Endothelial cell of umbilical vein (primary cell): ENCODE measurements around the gene FAM219B. TPM values are rescaled to one million over a fixed set of nuclear protein-coding genes. Genes with fewer than 3 reads are reported as not detected.

Source experiments
- BruUV-seq: library from RNA; stranded (reverse); fragments of 400-500 nt; replicated peaks from 2 replicates; lab custom pipeline; 2021; lab: Mats Ljungman, UMichigan
- CTCF ChIA-PET: fragments of 300-600, 350-600 bp; sonication (Branson Sonifier 250); formaldehyde crosslinking; loops from one replicate; lab custom pipeline; 2021; ENCODE audit warnings: antibody characterized with exemption, inconsistent platforms; lab: Charles Lee
- POLR2A ChIA-PET: fragments of 300-600, 350-600 bp; sonication (Branson Sonifier 250); formaldehyde crosslinking; loops from one replicate; lab custom pipeline; 2021; ENCODE audit warnings: antibody characterized with exemption, inconsistent platforms; lab: Charles Lee
- DNase-seq: peaks from one replicate; pipeline ENCODE4 v3.0.0-alpha.2; 2011; ENCODE audit warnings: low read depth, low spot score
- FAIRE-seq: peaks from 2 replicates; lab custom pipeline; 2011; peaks lifted over from hg19 to GRCh38; lab: Jason Lieb, UNC
- H2AFZ ChIP-seq: 2 replicates; pipeline ENCODE4 v1.6.0; 2012; ENCODE audit warnings: low read depth, low read length, control low read depth, inconsistent platforms
- H3K27ac ChIP-seq: 2 replicates; pipeline ENCODE4 v1.5.1; 2011; ENCODE audit warnings: low read depth, mild to moderate bottlenecking, control low read depth, low read length, moderate library complexity; ENCODE audit not compliant: insufficient read depth
- H3K27me3 ChIP-seq, 2 experiments: 2 replicates each; pipeline versions ENCODE4 v1.6.0 to v1.6.1; 2011; ENCODE audit warnings: low read length in 2 of 2, mixed read lengths in 1 of 2; ENCODE audit not compliant: control insufficient read depth in 2 of 2, insufficient read depth in 2 of 2
- H3K36me3 ChIP-seq, 2 experiments: 2 replicates in 1 of 2; 3 replicates in 1 of 2; pipeline ENCODE4 v1.5.1; 2011; ENCODE audit warnings: low read length in 2 of 2, mild to moderate bottlenecking in 1 of 2, moderate library complexity in 1 of 2; ENCODE audit not compliant: control insufficient read depth in 2 of 2, insufficient read depth in 2 of 2; ENCODE audit errors: extremely low read depth in 1 of 2
- H3K4me1 ChIP-seq: 3 replicates; pipeline ENCODE4 v1.5.1; 2011; ENCODE audit warnings: mild to moderate bottlenecking, low read length; ENCODE audit not compliant: control insufficient read depth, insufficient read depth; ENCODE audit errors: extremely low read depth
- H3K4me2 ChIP-seq: 2 replicates; pipeline ENCODE4 v1.6.1; 2011; ENCODE audit warnings: low read length, control low read depth, mixed read lengths; ENCODE audit not compliant: insufficient read depth
- H3K4me3 ChIP-seq, 3 experiments: fragments of 200-600 bp in 1 of 3; sonication (generic), shearing (Covaris generic) in 1 of 3; replicated peaks in 1 of 3; 2 replicates each; pipeline ENCODE4 v1.5.1; 2011 to 2016; ENCODE audit warnings: control low read depth in 3 of 3, low read length in 3 of 3, mild to moderate bottlenecking in 2 of 3, inconsistent platforms in 1 of 3, low read depth in 1 of 3, moderate library complexity in 1 of 3; ENCODE audit not compliant: insufficient read depth in 1 of 3
- H3K79me2 ChIP-seq: 2 replicates; pipeline ENCODE4 v1.6.0; 2012; ENCODE audit warnings: low read length, inconsistent platforms; ENCODE audit not compliant: control insufficient read depth, insufficient read depth
- H3K9ac ChIP-seq: replicated peaks from 2 replicates; pipeline ENCODE3; 2011; ENCODE audit warnings: low read length, control low read depth; ENCODE audit not compliant: insufficient read depth; ENCODE audit errors: extremely low read depth
- H3K9me1 ChIP-seq: replicated peaks from 3 replicates; pipeline ENCODE4 v1.6.0; 2011; ENCODE audit warnings: mild to moderate bottlenecking, low read length; ENCODE audit not compliant: control insufficient read depth, insufficient read depth; ENCODE audit errors: extremely low read depth
- H3K9me3 ChIP-seq: replicated peaks from 2 replicates; pipeline ENCODE4 v1.5.1; 2012; ENCODE audit warnings: low read length, inconsistent platforms; ENCODE audit not compliant: control insufficient read depth, insufficient read depth
- H4K20me1 ChIP-seq: replicated peaks from 2 replicates; pipeline ENCODE3; 2011; ENCODE audit warnings: mild to moderate bottlenecking, low read length; ENCODE audit not compliant: control insufficient read depth, insufficient read depth; ENCODE audit errors: extremely low read depth
- CTCF ChIP-seq, 2 donors: IDR thresholded peaks; 1 replicate in 1 of 2; 2 replicates in 1 of 2; pipeline ENCODE4 v1.5.1; 2011; ENCODE audit warnings: low read length in 2 of 2, mild to moderate bottlenecking in 2 of 2, moderate library complexity in 2 of 2, control low read depth in 1 of 2, inconsistent platforms in 1 of 2, low read depth in 1 of 2; ENCODE audit not compliant: insufficient read depth in 1 of 2; ENCODE audit errors: extremely low read depth in 1 of 2
- EZH2 ChIP-seq: IDR thresholded peaks from 2 replicates; pipeline ENCODE4 v1.6.1; 2012; ENCODE audit warnings: borderline replicate concordance, low read depth, mild to moderate bottlenecking, moderate library complexity, low read length, inconsistent platforms; ENCODE audit not compliant: severe bottlenecking
- FOS ChIP-seq: IDR thresholded peaks from 2 replicates; pipeline ENCODE4 v1.6.1; 2011; ENCODE audit warnings: mild to moderate bottlenecking, low read length, moderate library complexity, borderline replicate concordance; ENCODE audit not compliant: insufficient read depth
- GATA2 ChIP-seq: IDR thresholded peaks from 2 replicates; pipeline ENCODE4 v1.7.0; 2011; ENCODE audit warnings: low read depth, mild to moderate bottlenecking, moderate library complexity, mixed read lengths, low read length; ENCODE audit not compliant: insufficient read length, insufficient read depth
- JUN ChIP-seq: IDR thresholded peaks from 2 replicates; pipeline ENCODE4 v1.6.1; 2011; ENCODE audit warnings: borderline replicate concordance, low read depth; ENCODE audit not compliant: insufficient read length, insufficient read depth
- MAX ChIP-seq: IDR thresholded peaks from 2 replicates; pipeline ENCODE4 v1.6.1; 2011; ENCODE audit not compliant: insufficient read depth, insufficient read length
- MYC ChIP-seq: IDR thresholded peaks from one replicate; pipeline ENCODE4 v1.6.1; 2011; ENCODE audit warnings: mild to moderate bottlenecking, low read depth, low read length
- POLR2A ChIP-seq: IDR thresholded peaks from 2 replicates; pipeline ENCODE4 v1.6.1; 2012; ENCODE audit warnings: low read depth, mild to moderate bottlenecking, control low read depth, low read length
- POLR2AphosphoS5 ChIP-seq: IDR thresholded peaks from 2 replicates; pipeline ENCODE4 v1.6.1; 2012; ENCODE audit warnings: low read depth, mild to moderate bottlenecking, control low read depth, low read length, moderate library complexity; ENCODE audit not compliant: insufficient read depth
- dilution Hi-C: fragments of 300-500 bp; cut with MboI; formaldehyde crosslinking; loops from one replicate; pipeline ENCODE4 v1.15.0; 2019; ENCODE audit warnings: low sequenced_read_pairs; ENCODE audit not compliant: extremely low pct_ligation_motif_present
- intact Hi-C: fragments of 100-400 bp; cut with micrococcal nuclease; formaldehyde crosslinking; loops from one replicate; pipeline ENCODE4 v1.10.0; 2022
- polyA plus RNA-seq, 4 experiments: library from polyadenylated mRNA; depleted of rRNA in 3 of 4; stranded (reverse) in 3 of 4; unstranded in 1 of 4; fragments of >200 nt; gene quantifications; 2 replicates each; pipeline versions ENCODE4 v1.2.1 to v1.2.3, GENCODE V29; 2011 to 2012; ENCODE audit warnings: missing spikeins in 1 of 4
- total RNA-seq: library from RNA; stranded (reverse); gene quantifications from 2 replicates; pipeline ENCODE4 v1.2.3, GENCODE V29; 2021

The FAM219B gene
- total and polyA plus RNA-seq, 2 donors (not counting 3 experiments of a cell fraction or from before 2014, with no cell fraction given) = 57.7 to 73.0 TPM

GRCh38 chr15:74889883-74890664 lies 16.6 kb downstream of the FAM219B start, which contains the start of gene MPI:
MPI (plus strand) TSS chr15:74890042; CDS start chr15:74890074, 32 bp downstream.
- Histone ChIP-seq H2AFZ (peak within 1 kb of the TSS; percentile 84), H3K79me2 (peaks cover 6% of the 10 kb centered on the region), H3K9ac (peak within 1 kb of the TSS; percentile 76), H3K9me1 (no peaks in the 10 kb centered on the region), H3K27ac (peak within 1 kb of the TSS; percentile 26), H4K20me1 (no peaks in the 10 kb centered on the region), H3K4me2 (peak within 1 kb of the TSS; percentile 88), H3K4me1 (peaks cover 12% of the 10 kb centered on the region), H3K4me3 (peak within 1 kb of the TSS; percentile 30 to 83 (median 74)), H3K27me3 (no peaks in the 10 kb centered on the region), H3K36me3 (peaks cover 0 to 6% of the 10 kb centered on the region in 2 experiments), H3K9me3 (no peaks in the 10 kb centered on the region)
- peak; percentile 86 for DNase-seq
- ChIA-PET POLR2A (interaction anchor here (1.4 kb wide), 1 partner anchor 16 kb away, joined by 3 read pairs; the partner anchor contains the start of gene FAM219B), CTCF (interaction anchor here (1.0 to 3.1 kb wide), 3 partner anchors 11 to 45 kb away, joined by 3 to 28 read pairs (median 4); partner anchors contain the start of gene FAM219B)
- intact Hi-C loops (loop anchor here (1.0 kb wide), 1 partner anchor 16 kb away; the partner anchor contains the start of gene FAM219B), dilution Hi-C loops (no loop called here)
- TF ChIP-seq EZH2 = no peak
- TF ChIP-seq GATA2 = no peak
- TF ChIP-seq MYC = peak; percentile 54
- TF ChIP-seq MAX = peak; percentile 13
- TF ChIP-seq CTCF (IDR thresholded peaks at IDR 0.05; ENCODE audit: extremely low read depth in 1 of 2, insufficient read depth in 1 of 2, low read depth in 1 of 2, low read length in 2 of 2) = no peak
- peak; percentile 76 for TF ChIP-seq POLR2AphosphoS5
- TF ChIP-seq POLR2A = peak; percentile 96
- no peak for TF ChIP-seq JUN
- TF ChIP-seq FOS = no peak
- TSS peak; percentile 62 for BruUV-seq
- FAIRE-seq = peak; percentile 95
